AG04449 (cell line): Measurements from ENCODE around the gene NMRAL1.

Experiments used
- CTCF ChIA-PET: fragments of 350-600 bp; formaldehyde crosslinking; extraction: SDS; loops from one replicate; lab custom pipeline; 2021; ENCODE audit warnings: antibody characterized with exemption; lab: Yijun Ruan, JAX
- POLR2A ChIA-PET: fragments of 400-600, 350-600 bp; formaldehyde crosslinking; extraction: SDS; loops from one replicate; lab custom pipeline; 2020; ENCODE audit warnings: antibody characterized with exemption, inconsistent platforms; lab: Yijun Ruan, JAX
- DNase-seq: peaks from one replicate; pipeline ENCODE4 v3.0.0-alpha.2; 2010; ENCODE audit warnings: low read depth, low spot score
- H3K4me3 ChIP-seq: 2 replicates; pipeline ENCODE4 v1.5.1; 2011; ENCODE audit warnings: low read depth, mild to moderate bottlenecking, control low read depth, low read length
- TF ChIP-seq, protein P1 (sequence below): IDR thresholded peaks from one replicate; pipeline ENCODE4 v1.5.1; 2011; ENCODE audit warnings: mild to moderate bottlenecking, moderate library complexity, low read length, control low read depth, inconsistent platforms; ENCODE audit not compliant: insufficient read depth; ENCODE audit errors: missing control alignments

NMRAL1 gene

GRCh38 chr16:4443986-4444385 lies 30.4 kb downstream of the NMRAL1 start:
- DNase-seq, result no peak
- POLR2A ChIA-PET, result interaction anchor here (0.6 kb wide), 1 partner anchor 119 kb away, joined by 3 read pairs; no protein-coding TSS in a partner anchor
- TF ChIP-seq, protein P1, sequence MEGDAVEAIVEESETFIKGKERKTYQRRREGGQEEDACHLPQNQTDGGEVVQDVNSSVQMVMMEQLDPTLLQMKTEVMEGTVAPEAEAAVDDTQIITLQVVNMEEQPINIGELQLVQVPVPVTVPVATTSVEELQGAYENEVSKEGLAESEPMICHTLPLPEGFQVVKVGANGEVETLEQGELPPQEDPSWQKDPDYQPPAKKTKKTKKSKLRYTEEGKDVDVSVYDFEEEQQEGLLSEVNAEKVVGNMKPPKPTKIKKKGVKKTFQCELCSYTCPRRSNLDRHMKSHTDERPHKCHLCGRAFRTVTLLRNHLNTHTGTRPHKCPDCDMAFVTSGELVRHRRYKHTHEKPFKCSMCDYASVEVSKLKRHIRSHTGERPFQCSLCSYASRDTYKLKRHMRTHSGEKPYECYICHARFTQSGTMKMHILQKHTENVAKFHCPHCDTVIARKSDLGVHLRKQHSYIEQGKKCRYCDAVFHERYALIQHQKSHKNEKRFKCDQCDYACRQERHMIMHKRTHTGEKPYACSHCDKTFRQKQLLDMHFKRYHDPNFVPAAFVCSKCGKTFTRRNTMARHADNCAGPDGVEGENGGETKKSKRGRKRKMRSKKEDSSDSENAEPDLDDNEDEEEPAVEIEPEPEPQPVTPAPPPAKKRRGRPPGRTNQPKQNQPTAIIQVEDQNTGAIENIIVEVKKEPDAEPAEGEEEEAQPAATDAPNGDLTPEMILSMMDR, result no peak
- no peak overlapping the region for H3K4me3 ChIP-seq
- CTCF ChIA-PET, result no interaction called here

GRCh38 chr16:4443271-4443670 lies 31.2 kb downstream of the NMRAL1 start:
- ChIA-PET CTCF (no interaction called here), POLR2A (no interaction called here)
- TF ChIP-seq, protein P1, result no peak
- no peak for DNase-seq
- H3K4me3 ChIP-seq, result no peak overlapping the region

GRCh38 chr16:4442371-4442770 lies 32.1 kb downstream of the NMRAL1 start:
- no peak overlapping the region for H3K4me3 ChIP-seq
- TF ChIP-seq, protein P1, result no peak
- ChIA-PET CTCF (no interaction called here), POLR2A (no interaction called here)
- DNase-seq, result no peak

DNA sequence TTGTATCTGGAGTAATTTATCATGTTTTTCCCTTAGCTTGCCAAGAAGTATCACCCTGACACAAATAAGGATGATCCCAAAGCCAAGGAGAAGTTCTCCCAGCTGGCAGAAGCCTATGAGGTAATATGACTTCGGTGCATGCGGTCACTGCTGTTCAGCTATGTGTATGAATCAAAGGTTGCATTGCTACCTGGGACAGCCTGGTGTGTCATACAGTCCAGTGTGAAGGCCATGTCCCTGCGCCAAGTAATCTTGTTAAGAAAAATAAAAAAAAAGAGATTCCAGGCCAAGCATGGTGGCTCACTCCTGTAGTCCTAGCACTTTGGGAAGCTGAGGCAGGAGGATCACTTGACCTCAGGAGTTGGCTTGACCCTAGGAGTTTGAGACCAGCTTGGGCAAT lies 37.1 kb downstream of the NMRAL1 start:
- DNase-seq, result no peak
- CTCF ChIA-PET, result no interaction called here
- POLR2A ChIA-PET, result no interaction called here
- TF ChIP-seq, protein P1, result no peak
- no peak overlapping the region for H3K4me3 ChIP-seq

GRCh38 chr16:4435337-4436067 lies 38.9 kb downstream of the NMRAL1 start:
- TF ChIP-seq, protein P1, result no peak
- ChIA-PET POLR2A (no interaction called here), CTCF (interaction anchor here (1.1 to 1.7 kb wide), 3 partner anchors 32 to 85 kb away, joined by 3 to 4 read pairs (median 3); no protein-coding TSS in a partner anchor)
- no peak overlapping the region for H3K4me3 ChIP-seq
- no peak for DNase-seq

GRCh38 chr16:4433914-4434787 lies 40.3 kb downstream of the NMRAL1 start:
- no peak overlapping the region for H3K4me3 ChIP-seq
- CTCF ChIA-PET, result interaction anchor here (1.0 to 1.1 kb wide), 2 partner anchors 32 to 84 kb away, joined by 3 read pairs; no protein-coding TSS in a partner anchor
- POLR2A ChIA-PET, result no interaction called here
- no peak for DNase-seq
- TF ChIP-seq, protein P1, result no peak
